Kidney epithelial cell (primary cell): ENCODE data around the gene TCF21. TPM values are rescaled to one million over a fixed set of nuclear protein-coding genes. Genes with fewer than 3 reads are reported as not detected.
A peak's percentile ranks its signal among the peaks of the same experiment; 100 is the strongest.
"Not testable (repeated sequence)": the region's sequence is repeated elsewhere in the genome, so short reads cannot be mapped to it uniquely, and the experiment has no call there.

Source experiments
- DNase-seq: peaks from one replicate; pipeline ENCODE4 v3.0.0-alpha.2; 2010; ENCODE audit warnings: low read depth
- H3K27me3 ChIP-seq: 2 replicates; pipeline ENCODE4 v1.6.0; 2011; ENCODE audit warnings: low read length; ENCODE audit not compliant: control insufficient read depth, insufficient read depth
- H3K36me3 ChIP-seq: 2 replicates; pipeline ENCODE4 v1.5.1; 2011; ENCODE audit warnings: low read length; ENCODE audit not compliant: control insufficient read depth, insufficient read depth
- H3K4me3 ChIP-seq: 2 replicates; pipeline ENCODE4 v1.5.1; 2011; ENCODE audit warnings: low read depth, mild to moderate bottlenecking, control low read depth, low read length
- total RNA-seq: library from RNA; depleted of rRNA; stranded (reverse); fragments of >200 nt; gene quantifications from 2 replicates; pipeline ENCODE4 v1.2.3, GENCODE V29; 2015
- TF ChIP-seq, protein P1 (sequence below): IDR thresholded peaks from 2 replicates; pipeline ENCODE4 v1.5.1; 2011; ENCODE audit warnings: mild to moderate bottlenecking, moderate library complexity, low read length, control low read depth, inconsistent platforms; ENCODE audit not compliant: insufficient read depth, poor library complexity, severe bottlenecking

The TCF21 gene
- total RNA-seq, 1 donor from 2014 or later: 0.33 TPM

DNA sequence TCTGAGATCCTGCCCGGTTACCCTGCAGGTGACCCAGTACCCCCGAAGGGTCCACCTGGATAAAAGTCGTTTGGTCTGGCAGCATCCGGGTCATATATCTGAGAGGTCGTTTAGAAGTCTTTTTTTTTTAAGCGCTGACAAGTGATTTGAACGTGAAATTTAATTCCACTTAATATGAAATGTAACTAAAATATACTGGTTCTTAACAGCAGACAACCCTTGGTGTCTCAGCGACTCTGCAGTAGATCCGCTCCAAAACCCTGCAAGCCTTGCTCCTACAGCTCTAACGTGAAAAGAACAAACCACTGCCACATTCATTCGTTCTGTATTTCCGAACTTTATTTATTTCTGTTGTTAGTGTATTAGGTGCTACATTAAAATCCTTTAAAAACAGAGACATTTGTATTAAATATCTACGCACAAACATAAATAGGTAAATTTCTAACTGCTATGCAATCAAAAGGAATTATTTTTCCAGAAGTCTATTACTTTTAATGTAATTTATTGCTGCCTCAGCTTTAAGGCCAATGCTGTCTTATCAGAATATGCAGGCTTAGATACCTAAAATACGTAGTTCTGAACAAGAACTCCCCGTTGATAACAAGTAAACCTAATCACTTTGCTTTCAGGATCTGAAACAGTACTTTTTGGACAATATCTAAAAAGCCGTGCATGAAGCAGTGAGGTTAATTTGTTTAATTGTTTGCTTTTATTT is 33.5 kb upstream of the TCF21 start:
- no peaks in the 10 kb centered on the region for H3K36me3 ChIP-seq
- peak overlapping the region; percentile 25 for H3K4me3 ChIP-seq
- no peak for DNase-seq
- H3K27me3 ChIP-seq: peaks cover 19% of the 10 kb centered on the region
- TF ChIP-seq, protein P1, sequence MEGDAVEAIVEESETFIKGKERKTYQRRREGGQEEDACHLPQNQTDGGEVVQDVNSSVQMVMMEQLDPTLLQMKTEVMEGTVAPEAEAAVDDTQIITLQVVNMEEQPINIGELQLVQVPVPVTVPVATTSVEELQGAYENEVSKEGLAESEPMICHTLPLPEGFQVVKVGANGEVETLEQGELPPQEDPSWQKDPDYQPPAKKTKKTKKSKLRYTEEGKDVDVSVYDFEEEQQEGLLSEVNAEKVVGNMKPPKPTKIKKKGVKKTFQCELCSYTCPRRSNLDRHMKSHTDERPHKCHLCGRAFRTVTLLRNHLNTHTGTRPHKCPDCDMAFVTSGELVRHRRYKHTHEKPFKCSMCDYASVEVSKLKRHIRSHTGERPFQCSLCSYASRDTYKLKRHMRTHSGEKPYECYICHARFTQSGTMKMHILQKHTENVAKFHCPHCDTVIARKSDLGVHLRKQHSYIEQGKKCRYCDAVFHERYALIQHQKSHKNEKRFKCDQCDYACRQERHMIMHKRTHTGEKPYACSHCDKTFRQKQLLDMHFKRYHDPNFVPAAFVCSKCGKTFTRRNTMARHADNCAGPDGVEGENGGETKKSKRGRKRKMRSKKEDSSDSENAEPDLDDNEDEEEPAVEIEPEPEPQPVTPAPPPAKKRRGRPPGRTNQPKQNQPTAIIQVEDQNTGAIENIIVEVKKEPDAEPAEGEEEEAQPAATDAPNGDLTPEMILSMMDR: no peak

DNA sequence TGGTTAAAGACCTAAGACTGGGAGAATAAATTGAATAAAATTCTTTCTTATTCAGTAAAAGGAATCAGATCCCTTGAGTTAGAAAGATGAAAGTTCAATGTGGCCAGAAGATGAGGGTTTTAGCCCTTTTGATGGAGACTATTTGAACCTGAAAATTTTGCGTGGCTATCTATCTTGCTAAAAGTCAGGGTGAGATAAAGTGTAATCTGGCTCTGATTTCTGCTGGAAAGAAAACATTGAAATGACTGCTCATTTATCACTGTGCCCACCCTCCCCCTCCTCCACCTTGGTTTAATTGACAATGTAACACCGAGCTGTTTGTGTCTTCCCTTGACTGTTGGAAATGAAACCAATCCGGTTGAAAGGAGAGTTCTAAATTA is 32.9 kb upstream of the TCF21 start:
- Histone ChIP-seq H3K36me3 (no peaks in the 10 kb centered on the region), H3K4me3 (no peak overlapping the region), H3K27me3 (peaks cover 19% of the 10 kb centered on the region)
- no peak for DNase-seq
- TF ChIP-seq, protein P1: no peak

- H3K4me3 ChIP-seq: no peak overlapping the region
- DNase-seq: no peak
- no peaks in the 10 kb centered on the region for H3K36me3 ChIP-seq
- TF ChIP-seq, protein P1: no peak
- H3K27me3 ChIP-seq: peaks cover 19% of the 10 kb centered on the region
Measured at GRCh38 chr6:133856911-133857310, 32.0 kb upstream of the TCF21 start.

DNA sequence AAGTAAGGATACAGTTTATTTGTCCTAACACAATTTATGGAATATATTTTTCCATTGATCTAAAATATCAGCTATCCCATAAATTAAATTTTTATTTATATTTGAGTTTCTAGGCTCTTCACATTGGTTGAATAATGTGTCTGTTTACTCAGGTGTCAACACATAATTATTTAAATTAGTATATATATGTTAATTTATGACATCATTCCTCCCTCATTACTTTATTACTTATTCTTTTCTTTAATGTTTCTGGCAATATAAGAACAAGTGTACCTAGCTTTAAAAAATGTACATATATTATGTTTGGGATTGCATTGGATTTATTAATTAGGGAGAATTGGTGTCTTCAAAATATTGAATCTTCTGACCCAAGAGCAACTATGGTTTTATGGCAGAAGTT is 31.2 kb upstream of the TCF21 start:
- no peak overlapping the region for H3K4me3 ChIP-seq
- H3K27me3 ChIP-seq: peaks cover 19% of the 10 kb centered on the region
- no peak for DNase-seq
- H3K36me3 ChIP-seq: no peaks in the 10 kb centered on the region
- TF ChIP-seq, protein P1: no peak

GRCh38 chr6:133861337-133861736 is 27.6 kb upstream of the TCF21 start:
- H3K36me3 ChIP-seq, DNase-seq, H3K27me3 ChIP-seq, H3K4me3 ChIP-seq: not testable (repeated sequence)

DNA sequence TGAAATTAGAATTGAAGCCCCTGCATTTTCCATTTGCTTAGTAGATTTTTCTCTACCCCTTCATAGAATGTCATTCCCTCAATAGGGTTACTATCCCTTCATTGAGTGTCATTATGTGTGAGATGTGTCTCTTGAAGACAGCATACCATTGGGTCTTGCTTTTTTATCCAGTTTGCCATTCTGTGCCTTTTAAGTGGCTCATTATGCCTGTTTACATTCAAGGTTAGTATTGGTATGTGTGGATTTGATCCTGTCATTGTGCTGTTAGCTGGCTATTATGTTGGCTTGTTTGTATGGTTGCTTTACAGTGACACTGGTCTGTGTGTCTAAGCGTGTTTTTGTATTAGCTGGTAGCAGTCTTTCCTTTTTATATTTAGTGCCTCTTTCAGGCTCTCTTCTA is 25.7 kb upstream of the TCF21 start:
- TF ChIP-seq, protein P1: no peak
- no peaks in the 10 kb centered on the region for H3K36me3 ChIP-seq
- no peaks in the 10 kb centered on the region for H3K27me3 ChIP-seq
- no peak for DNase-seq
- H3K4me3 ChIP-seq: no peak overlapping the region
